Loucy (cell line): ENCODE results near the gene IQSEC1.

Source experiments
- H2AFZ ChIP-seq: fragments of 200-600 bp; sonication (generic); 2 replicates; pipeline ENCODE4 v1.6.0; 2016; ENCODE audit warnings: antibody characterized with exemption, mild to moderate bottlenecking, low read length, moderate library complexity
- H3F3A ChIP-seq: fragments of 200-600 bp; 2 replicates; pipeline ENCODE4 v1.6.0; 2016; ENCODE audit warnings: antibody characterized with exemption, low read depth, mild to moderate bottlenecking
- H3K27me3 ChIP-seq: fragments of 200-600 bp; sonication (generic); 2 replicates; pipeline ENCODE4 v1.6.1; 2014; ENCODE audit warnings: low read length, mild to moderate bottlenecking; ENCODE audit not compliant: insufficient read depth, poor library complexity, severe bottlenecking
- H3K36me3 ChIP-seq: fragments of 200-600 bp; sonication (generic); 2 replicates; pipeline ENCODE4 v1.6.1; 2016; ENCODE audit warnings: low read length; ENCODE audit not compliant: insufficient read depth
- H3K4me1 ChIP-seq: fragments of 200-600 bp; sonication (generic); 2 replicates; pipeline ENCODE4 v1.5.1; 2014; ENCODE audit warnings: low read length, mild to moderate bottlenecking; ENCODE audit not compliant: insufficient read depth, poor library complexity, severe bottlenecking
- H3K4me2 ChIP-seq: fragments of 200-600 bp; sonication (generic); 2 replicates; pipeline ENCODE4 v1.6.0; 2014; ENCODE audit warnings: antibody characterized with exemption, low read length, low read depth, mild to moderate bottlenecking; ENCODE audit not compliant: poor library complexity, severe bottlenecking
- H3K4me3 ChIP-seq: fragments of 200-600 bp; sonication (generic); 2 replicates; pipeline ENCODE4 v1.5.1; 2014; ENCODE audit warnings: low read length, mild to moderate bottlenecking, mixed read lengths; ENCODE audit not compliant: poor library complexity, severe bottlenecking
- H3K79me2 ChIP-seq: fragments of 200-600 bp; sonication (generic); 2 replicates; pipeline ENCODE4 v1.6.1; 2014; ENCODE audit warnings: low read length; ENCODE audit not compliant: insufficient read depth
- H3K9ac ChIP-seq: fragments of 200-600 bp; sonication (generic); 2 replicates; pipeline ENCODE4 v1.6.0; 2014; ENCODE audit warnings: mild to moderate bottlenecking, low read depth, low read length, moderate library complexity; ENCODE audit not compliant: poor library complexity, severe bottlenecking
- H3K9me2 ChIP-seq: fragments of 200-600 bp; sonication (generic); replicated peaks from 2 replicates; pipeline ENCODE4 v1.6.1; 2016; ENCODE audit warnings: low read depth, low read length, mixed read lengths
- H3K9me3 ChIP-seq: fragments of 200-600 bp; sonication (generic); 2 replicates; pipeline ENCODE4 v1.6.1; 2014; ENCODE audit warnings: mild to moderate bottlenecking, antibody characterized with exemption, low read length, low read depth; ENCODE audit not compliant: insufficient read depth
- H4K20me1 ChIP-seq: fragments of 200-600 bp; sonication (generic); 2 replicates; pipeline ENCODE4 v1.6.0; 2014; ENCODE audit warnings: antibody characterized with exemption, low read length, mild to moderate bottlenecking; ENCODE audit not compliant: insufficient read depth, poor library complexity, severe bottlenecking
- CTCF ChIP-seq: fragments of 200-600 bp; sonication (generic); conservative IDR thresholded peaks from 2 replicates; pipeline ENCODE4 v1.5.1; 2014; ENCODE audit warnings: mild to moderate bottlenecking, antibody characterized with exemption, low read length
- EZH2phosphoT487 ChIP-seq: fragments of 200-600 bp; IDR thresholded peaks from 2 replicates; pipeline ENCODE4 v1.6.1; 2018; ENCODE audit warnings: antibody characterized with exemption, mild to moderate bottlenecking, moderate library complexity, borderline replicate concordance

IQSEC1 gene

GRCh38 chr3:13116426-13116825, 43.2 kb upstream of the IQSEC1 start:
- Histone ChIP-seq H3K79me2 (no peaks in the 10 kb centered on the region), H4K20me1 (no peaks in the 10 kb centered on the region), H3K9me3 (no peaks in the 10 kb centered on the region), H3K4me3 (no peak overlapping the region), H3F3A (no peaks in the 10 kb centered on the region), H3K27me3 (no peaks in the 10 kb centered on the region), H3K9me2 (no peaks in the 10 kb centered on the region), H2AFZ (no peak overlapping the region), H3K4me1 (peaks cover 5% of the 10 kb centered on the region), H3K9ac (no peak overlapping the region), H3K36me3 (no peaks in the 10 kb centered on the region), H3K4me2 (no peak overlapping the region)
- TF ChIP-seq EZH2phosphoT487 (no peak), CTCF (no peak)

- Histone ChIP-seq H3K9me3 (no peaks in the 10 kb centered on the region), H2AFZ (no peak overlapping the region), H3K4me3 (no peak overlapping the region), H3K79me2 (no peaks in the 10 kb centered on the region), H3K36me3 (no peaks in the 10 kb centered on the region), H3K9ac (no peak overlapping the region), H3F3A (no peaks in the 10 kb centered on the region), H3K4me1 (peaks cover 9% of the 10 kb centered on the region), H3K4me2 (no peak overlapping the region), H4K20me1 (no peaks in the 10 kb centered on the region), H3K9me2 (no peaks in the 10 kb centered on the region), H3K27me3 (no peaks in the 10 kb centered on the region)
- no peak for TF ChIP-seq EZH2phosphoT487
These were observed 42.8 kb upstream of the IQSEC1 start for GRCh38 chr3:13115991-13116390.

- H3K4me3 ChIP-seq: no peak overlapping the region
- H3K4me2 ChIP-seq: no peak overlapping the region
- H3K27me3 ChIP-seq: no peaks in the 10 kb centered on the region
- H3K36me3 ChIP-seq: no peaks in the 10 kb centered on the region
- H3K79me2 ChIP-seq: no peaks in the 10 kb centered on the region
- H2AFZ ChIP-seq: no peak overlapping the region
- H3K4me1 ChIP-seq: peaks cover 13% of the 10 kb centered on the region
- H3K9me3 ChIP-seq: no peaks in the 10 kb centered on the region
- no peaks in the 10 kb centered on the region for H3F3A ChIP-seq
- H3K9me2 ChIP-seq: no peaks in the 10 kb centered on the region
- TF ChIP-seq EZH2phosphoT487: no peak
- no peak for TF ChIP-seq CTCF
- no peak overlapping the region for H3K9ac ChIP-seq
- no peaks in the 10 kb centered on the region for H4K20me1 ChIP-seq
These were observed 42.3 kb upstream of the IQSEC1 start for GRCh38 chr3:13115576-13115910.

- TF ChIP-seq EZH2phosphoT487 (no peak), CTCF (no peak)
- no peak overlapping the region for H3K4me2 ChIP-seq
- H3K27me3 ChIP-seq: no peaks in the 10 kb centered on the region
- H3K79me2 ChIP-seq: no peaks in the 10 kb centered on the region
- H3K9me3 ChIP-seq: no peaks in the 10 kb centered on the region
- no peaks in the 10 kb centered on the region for H3K9me2 ChIP-seq
- H3K4me3 ChIP-seq: no peak overlapping the region
- no peak overlapping the region for H2AFZ ChIP-seq
- H3K9ac ChIP-seq: no peak overlapping the region
- H3K36me3 ChIP-seq: no peaks in the 10 kb centered on the region
- H4K20me1 ChIP-seq: no peaks in the 10 kb centered on the region
- H3K4me1 ChIP-seq: peaks cover 16% of the 10 kb centered on the region
- H3F3A ChIP-seq: no peaks in the 10 kb centered on the region
These were observed 41.8 kb upstream of the IQSEC1 start for GRCh38 chr3:13114811-13115575.
